HCT116 (cell line): ENCODE results near the gene ALMS1. TPM values are rescaled to one million over a fixed set of nuclear protein-coding genes. Genes with fewer than 3 reads are reported as not detected.

Experiments used
- ATAC-seq: fragments of 200-7000 bp; cut with Tn5 transposase; 2 replicates; pipeline ENCODE4 v1.9.1; 2020; ENCODE audit warnings: mild to moderate bottlenecking, moderate library complexity
- BruUV-seq: library from RNA; stranded (reverse); fragments of 400-500 nt; replicated peaks from 2 replicates; lab custom pipeline; 2021; lab: Mats Ljungman, UMichigan
- CTCF ChIA-PET: fragments of 300-600 bp; sonication (Branson Sonifier 250); formaldehyde crosslinking; loops from one replicate; lab custom pipeline; 2021; ENCODE audit warnings: antibody characterized with exemption; lab: Charles Lee
- POLR2A ChIA-PET: fragments of 300-600, 350-600 bp; sonication (Branson Sonifier 250); formaldehyde crosslinking; loops from one replicate; lab custom pipeline; 2021; ENCODE audit warnings: antibody characterized with exemption; lab: Charles Lee
- RAD21 ChIA-PET, 2 experiments: fragments of 300-600 bp; sonication (Branson Sonifier 250); formaldehyde crosslinking; loops; one replicate each; lab custom pipeline; 2023; ENCODE audit warnings: low total read pairs in 2 of 2; ENCODE audit not compliant: uncharacterized antibody in 2 of 2, unreplicated experiment in 2 of 2, low non-redundant PET in 1 of 2; lab: Charles Lee
- DNase-seq: peaks from one replicate; pipeline ENCODE4 v3.0.0-alpha.2; 2010; ENCODE audit warnings: low read depth, low spot score
- H2AFZ ChIP-seq: fragments of 200-600 bp; shearing (Covaris generic), sonication (generic); 2 replicates; pipeline ENCODE4 v1.6.1; 2017; ENCODE audit warnings: low read depth, mixed run types, mixed read lengths, antibody characterized with exemption, low read length; ENCODE audit not compliant: poor library complexity, severe bottlenecking
- H3K27ac ChIP-seq: 2 replicates; pipeline ENCODE4 v1.5.1; 2012; ENCODE audit warnings: low read depth, low read length
- H3K27me3 ChIP-seq: fragments of 200-600 bp; sonication (generic); 2 replicates; pipeline ENCODE4 v1.6.1; 2016; ENCODE audit warnings: mixed run types, low read length, mixed read lengths; ENCODE audit not compliant: insufficient read depth
- H3K36me3 ChIP-seq, 2 experiments: fragments of 200-500 bp in 1 of 2; fragments of 200-600 bp in 1 of 2; sonication (Bioruptor generic) in 1 of 2; sonication (generic) in 1 of 2; 2 replicates each; pipeline versions ENCODE4 v1.5.1 to v1.6.1; 2014 to 2016; ENCODE audit warnings: low read length in 2 of 2, inconsistent platforms in 1 of 2, mixed read lengths in 1 of 2, mixed run types in 1 of 2; ENCODE audit not compliant: insufficient read depth in 2 of 2, control insufficient read depth in 1 of 2
- H3K4me1 ChIP-seq, 2 experiments: fragments of 200-600 bp in 1 of 2; sonication (generic) in 1 of 2; 2 replicates each; pipeline versions ENCODE4 v1.5.1 to v1.6.1; 2012 to 2017; ENCODE audit warnings: low read length in 2 of 2, inconsistent platforms in 1 of 2, mild to moderate bottlenecking in 1 of 2, mixed read lengths in 1 of 2, mixed run types in 1 of 2, moderate library complexity in 1 of 2; ENCODE audit not compliant: insufficient read depth in 2 of 2, control insufficient read depth in 1 of 2
- H3K4me2 ChIP-seq: fragments of 200-600 bp; sonication (generic); 2 replicates; pipeline ENCODE4 v1.6.1; 2017; ENCODE audit warnings: mixed run types, low read length, mixed read lengths
- H3K4me3 ChIP-seq, 2 experiments: fragments of 200-600 bp in 1 of 2; sonication (generic) in 1 of 2; replicated peaks in 1 of 2; 2 replicates each; pipeline ENCODE4 v1.5.1; 2011 to 2016; ENCODE audit warnings: low read length in 2 of 2, control low read depth in 1 of 2, low read depth in 1 of 2, mild to moderate bottlenecking in 1 of 2, mixed read lengths in 1 of 2, mixed run types in 1 of 2
- H3K79me2 ChIP-seq: fragments of 200-600 bp; sonication (generic); 2 replicates; pipeline ENCODE4 v1.6.1; 2017; ENCODE audit warnings: mild to moderate bottlenecking, mixed run types, low read length, moderate library complexity, mixed read lengths; ENCODE audit not compliant: insufficient read depth
- H3K9ac ChIP-seq: fragments of 200-600 bp; sonication (generic); 2 replicates; pipeline ENCODE4 v1.6.1; 2016; ENCODE audit warnings: low read length, mixed read lengths
- H3K9me2 ChIP-seq: fragments of 200-600 bp; sonication (generic), shearing (Covaris generic); 2 replicates; pipeline ENCODE4 v1.6.1; 2017; ENCODE audit warnings: mixed run types, mild to moderate bottlenecking, moderate library complexity; ENCODE audit not compliant: insufficient read depth
- H3K9me3 ChIP-seq, 2 experiments: fragments of 200-500 bp in 1 of 2; fragments of 200-600 bp in 1 of 2; sonication (Bioruptor generic) in 1 of 2; sonication (generic) in 1 of 2; 2 replicates each; pipeline ENCODE4 v1.6.1; 2014 to 2017; ENCODE audit warnings: low read length in 2 of 2, mixed read lengths in 2 of 2, inconsistent platforms in 1 of 2, low read depth in 1 of 2, mild to moderate bottlenecking in 1 of 2, mixed run types in 1 of 2, moderate library complexity in 1 of 2; ENCODE audit not compliant: control insufficient read depth in 1 of 2, insufficient read depth in 1 of 2
- H4K20me1 ChIP-seq: fragments of 200-600 bp; sonication (generic), shearing (Covaris generic); 2 replicates; pipeline ENCODE4 v1.6.1; 2017; ENCODE audit warnings: mixed run types, mild to moderate bottlenecking, moderate library complexity; ENCODE audit not compliant: insufficient read depth
- CBX3 ChIP-seq: IDR thresholded peaks from 2 replicates; pipeline ENCODE4 v1.6.1; 2012; ENCODE audit warnings: low read depth
- CEBPB ChIP-seq: IDR thresholded peaks from 2 replicates; pipeline ENCODE4 v1.6.1; 2012; ENCODE audit warnings: low read depth
- CTCF ChIP-seq, 3 experiments: fragments of 200-600 bp in 1 of 3; sonication (generic) in 1 of 3; IDR thresholded peaks in 2 of 3; conservative IDR thresholded peaks in 1 of 3; 2 replicates each; pipeline ENCODE4 v1.5.1; 2012 to 2017; ENCODE audit warnings: low read depth in 2 of 3, low read length in 2 of 3, antibody characterized with exemption in 1 of 3, borderline replicate concordance in 1 of 3, control low read depth in 1 of 3, mild to moderate bottlenecking in 1 of 3, mixed read lengths in 1 of 3, mixed run types in 1 of 3, moderate library complexity in 1 of 3; ENCODE audit not compliant: insufficient read depth in 1 of 3
- EGR1 ChIP-seq: IDR thresholded peaks from 2 replicates; pipeline ENCODE4 v1.6.1; 2012; ENCODE audit warnings: low read depth
- EZH2 ChIP-seq: fragments of 200-600 bp; sonication (generic); IDR thresholded peaks from 2 replicates; pipeline ENCODE4 v1.6.1; 2017; ENCODE audit warnings: antibody characterized with exemption, mixed run types
- EZH2phosphoT487 ChIP-seq: fragments of 200-600 bp; IDR thresholded peaks from 2 replicates; pipeline ENCODE4 v1.6.1; 2018; ENCODE audit warnings: antibody characterized with exemption, borderline replicate concordance
- JUND ChIP-seq: IDR thresholded peaks from 2 replicates; pipeline ENCODE4 v1.6.1; 2012
- MAX ChIP-seq: IDR thresholded peaks from 2 replicates; pipeline ENCODE4 v1.6.1; 2012
- POLR2A ChIP-seq: IDR thresholded peaks from 2 replicates; pipeline ENCODE4 v1.7.0; 2011; ENCODE audit warnings: borderline replicate concordance; ENCODE audit not compliant: insufficient read depth, insufficient read length; ENCODE audit errors: extremely low read depth
- POLR2AphosphoS5 ChIP-seq: IDR thresholded peaks from 2 replicates; pipeline ENCODE4 v1.6.1; 2011; ENCODE audit warnings: mild to moderate bottlenecking, low read depth, low read length, moderate library complexity
- SP1 ChIP-seq: IDR thresholded peaks from 2 replicates; pipeline ENCODE4 v1.6.1; 2012; ENCODE audit warnings: low read depth
- SRF ChIP-seq: IDR thresholded peaks from 2 replicates; pipeline ENCODE4 v1.6.1; 2012; ENCODE audit warnings: low read depth
- TCF7L2 ChIP-seq: IDR thresholded peaks from 2 replicates; pipeline ENCODE4 v1.7.0; 2011; ENCODE audit warnings: borderline replicate concordance, inconsistent platforms; ENCODE audit not compliant: insufficient read depth, insufficient read length; ENCODE audit errors: extremely low read depth
- ZBTB33 ChIP-seq: IDR thresholded peaks from 2 replicates; pipeline ENCODE4 v1.6.1; 2011; ENCODE audit warnings: mild to moderate bottlenecking, low read length, moderate library complexity; ENCODE audit not compliant: insufficient replicate concordance; ENCODE audit errors: extremely low read depth
- ZFX ChIP-seq: fragments of 450-650 bp; IDR thresholded peaks from 2 replicates; pipeline ENCODE4 v1.6.1; 2017
- ZNF274 ChIP-seq: fragments of 200-500 bp; sonication (Bioruptor generic); IDR thresholded peaks from 2 replicates; pipeline ENCODE4 v1.6.1; 2014; ENCODE audit warnings: mild to moderate bottlenecking, low read depth, low read length, inconsistent platforms
- intact Hi-C: fragments of 100-400 bp; cut with micrococcal nuclease; formaldehyde crosslinking; loops from 2 replicates; pipeline ENCODE4 v1.10.0; 2022
- total RNA-seq: library from RNA; stranded (reverse); gene quantifications from one replicate; pipeline ENCODE4 v1.2.1, GENCODE V29; 2021; ENCODE audit not compliant: unreplicated experiment

Gene ALMS1
- total RNA-seq, 1 experiment from 2014 or later: 20.5 TPM

GRCh38 chr2:73406996-73407395 lies 21.4 kb downstream of the ALMS1 start:
- RAD21 ChIA-PET: no interaction called here
- no peak for ATAC-seq
- BruUV-seq: no TSS peak
- intact Hi-C loops: no loop called here
- no peak overlapping the region for H2AFZ ChIP-seq
- H3K4me3 ChIP-seq: no peak overlapping the region
- POLR2A ChIA-PET: no interaction called here
- H3K27me3 ChIP-seq: no peaks in the 10 kb centered on the region
- H4K20me1 ChIP-seq: no peaks in the 10 kb centered on the region
- no peaks in the 10 kb centered on the region for H3K36me3 ChIP-seq
- TF ChIP-seq MAX (no peak), CBX3 (no peak)
- TF ChIP-seq, all 23 proteins: peak for 0
- Histone ChIP-seq H3K79me2 (peaks cover 20% of the 10 kb centered on the region), H3K9me3 (peaks cover 4 to 10% of the 10 kb centered on the region in 2 experiments; a peak in 2 of 4 replicates), H3K9me2 (no peaks in the 10 kb centered on the region), H3K27ac (no peak overlapping the region), H3K9ac (no peak overlapping the region), H3K4me1 (no peaks in the 10 kb centered on the region), H3K4me2 (no peak overlapping the region)
- DNase-seq: no peak
- CTCF ChIA-PET: no interaction called here

GRCh38 chr2:73408198-73408597 lies 22.6 kb downstream of the ALMS1 start:
- Histone ChIP-seq H3K27me3 (no peaks in the 10 kb centered on the region), H3K9me2 (no peaks in the 10 kb centered on the region), H3K27ac (no peak overlapping the region), H2AFZ (no peak overlapping the region), H3K9me3 (peaks cover 4 to 7% of the 10 kb centered on the region in 2 experiments; a peak in 2 of 4 replicates), H3K36me3 (no peaks in the 10 kb centered on the region), H3K4me2 (no peak overlapping the region), H4K20me1 (no peaks in the 10 kb centered on the region), H3K9ac (no peak overlapping the region), H3K79me2 (peaks cover 20% of the 10 kb centered on the region), H3K4me3 (no peak overlapping the region), H3K4me1 (no peaks in the 10 kb centered on the region)
- ChIA-PET CTCF (no interaction called here), RAD21 (no interaction called here), POLR2A (no interaction called here)
- DNase-seq: no peak
- TF ChIP-seq SRF: no peak
- no peak for TF ChIP-seq JUND
- TF ChIP-seq CTCF (IDR thresholded peaks at IDR 0.05 in 2 of 3, conservative IDR thresholded peaks at IDR 0.05 in 1 of 3; ENCODE audit: borderline replicate concordance in 1 of 3, insufficient read depth in 1 of 3, low read depth in 2 of 3, low read length in 2 of 3): no peak
- TF ChIP-seq SP1: no peak
- TF ChIP-seq TCF7L2: no peak
- no peak for TF ChIP-seq ZBTB33
- no peak for TF ChIP-seq ZNF274
- TF ChIP-seq CEBPB: no peak
- no peak for TF ChIP-seq POLR2AphosphoS5
- no peak for TF ChIP-seq MAX
- TF ChIP-seq ZFX: no peak
- no peak for TF ChIP-seq EZH2phosphoT487
- TF ChIP-seq EZH2: no peak
- no peak for TF ChIP-seq EGR1
- TF ChIP-seq POLR2A: no peak
- no peak for ATAC-seq
- no TSS peak for BruUV-seq
- intact Hi-C loops: no loop called here
